SK-N-SH treated with all-trans-retinoic acid at 6 μM for 48 hours (cell line): ENCODE data around the gene HS3ST5.

ENCODE experiments used
- ATAC-seq: fragments of 200-7000 bp; cut with Tn5 transposase; 3 replicates; pipeline ENCODE4 v1.9.1; 2020; ENCODE audit warnings: mild to moderate bottlenecking, moderate library complexity
- BACH2 ChIP-seq: fragments of 250-450 bp; sonication (Bioruptor Pico); IDR thresholded peaks from 2 replicates; pipeline ENCODE4 v1.9.0; 2021; ENCODE audit warnings: mild to moderate bottlenecking, borderline replicate concordance
- ESRRG ChIP-seq: fragments of 250-450 bp; sonication (Bioruptor Pico); IDR thresholded peaks from 2 replicates; pipeline ENCODE4 v1.6.1; 2021; ENCODE audit warnings: mild to moderate bottlenecking
- PPARA ChIP-seq: fragments of 250-450 bp; sonication (Bioruptor Pico); IDR thresholded peaks from 2 replicates; pipeline ENCODE4 v1.5.0; 2020; ENCODE audit warnings: mild to moderate bottlenecking, borderline replicate concordance
- ZFP30 ChIP-seq: fragments of 450-650 bp; formaldehyde crosslinking; IDR thresholded peaks from 2 replicates; pipeline ENCODE4 v1.5.0; 2022; ENCODE audit warnings: mild to moderate bottlenecking, moderate library complexity
- TF ChIP-seq, protein P1 (sequence below): fragments of 250-450 bp; sonication (Bioruptor Pico); IDR thresholded peaks from 2 replicates; pipeline ENCODE4 v1.8.0; 2020; ENCODE audit warnings: mild to moderate bottlenecking, moderate library complexity, borderline replicate concordance
- TF ChIP-seq, protein P2 (sequence below): fragments of 250-450 bp; sonication (Bioruptor Pico); IDR thresholded peaks from 2 replicates; pipeline ENCODE4 v1.5.1; 2021; ENCODE audit warnings: mild to moderate bottlenecking, moderate library complexity

The HS3ST5 gene

DNA sequence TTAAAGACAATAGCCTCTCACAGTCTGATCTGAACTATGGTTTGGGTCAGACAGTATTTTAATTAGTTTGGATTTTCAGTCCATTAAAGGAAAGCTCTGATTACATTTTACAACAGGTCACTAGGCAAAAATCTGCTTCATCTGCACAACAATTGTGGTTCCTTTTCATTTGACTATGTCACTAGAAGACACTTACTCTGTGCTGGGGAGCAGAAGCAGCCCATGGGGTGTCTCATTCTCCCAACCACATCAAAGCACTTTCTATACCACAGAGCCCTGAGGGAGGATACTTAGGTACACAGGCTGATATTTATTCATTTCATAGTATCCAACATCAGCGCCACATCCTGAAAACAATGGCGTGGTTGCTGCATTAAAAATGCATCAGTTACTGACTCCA, 335.3 kb downstream of the HS3ST5 start:
- TF ChIP-seq, protein P1, sequence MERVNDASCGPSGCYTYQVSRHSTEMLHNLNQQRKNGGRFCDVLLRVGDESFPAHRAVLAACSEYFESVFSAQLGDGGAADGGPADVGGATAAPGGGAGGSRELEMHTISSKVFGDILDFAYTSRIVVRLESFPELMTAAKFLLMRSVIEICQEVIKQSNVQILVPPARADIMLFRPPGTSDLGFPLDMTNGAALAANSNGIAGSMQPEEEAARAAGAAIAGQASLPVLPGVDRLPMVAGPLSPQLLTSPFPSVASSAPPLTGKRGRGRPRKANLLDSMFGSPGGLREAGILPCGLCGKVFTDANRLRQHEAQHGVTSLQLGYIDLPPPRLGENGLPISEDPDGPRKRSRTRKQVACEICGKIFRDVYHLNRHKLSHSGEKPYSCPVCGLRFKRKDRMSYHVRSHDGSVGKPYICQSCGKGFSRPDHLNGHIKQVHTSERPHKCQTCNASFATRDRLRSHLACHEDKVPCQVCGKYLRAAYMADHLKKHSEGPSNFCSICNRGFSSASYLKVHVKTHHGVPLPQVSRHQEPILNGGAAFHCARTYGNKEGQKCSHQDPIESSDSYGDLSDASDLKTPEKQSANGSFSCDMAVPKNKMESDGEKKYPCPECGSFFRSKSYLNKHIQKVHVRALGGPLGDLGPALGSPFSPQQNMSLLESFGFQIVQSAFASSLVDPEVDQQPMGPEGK (CRISPR knock-in tag), result no peak
- TF ChIP-seq ZFP30 (CRISPR knock-in tag), result no peak
- TF ChIP-seq PPARA (CRISPR knock-in tag), result no peak
- TF ChIP-seq ESRRG, result no peak
- no peak for TF ChIP-seq BACH2 (CRISPR knock-in tag)
- TF ChIP-seq, protein P2, sequence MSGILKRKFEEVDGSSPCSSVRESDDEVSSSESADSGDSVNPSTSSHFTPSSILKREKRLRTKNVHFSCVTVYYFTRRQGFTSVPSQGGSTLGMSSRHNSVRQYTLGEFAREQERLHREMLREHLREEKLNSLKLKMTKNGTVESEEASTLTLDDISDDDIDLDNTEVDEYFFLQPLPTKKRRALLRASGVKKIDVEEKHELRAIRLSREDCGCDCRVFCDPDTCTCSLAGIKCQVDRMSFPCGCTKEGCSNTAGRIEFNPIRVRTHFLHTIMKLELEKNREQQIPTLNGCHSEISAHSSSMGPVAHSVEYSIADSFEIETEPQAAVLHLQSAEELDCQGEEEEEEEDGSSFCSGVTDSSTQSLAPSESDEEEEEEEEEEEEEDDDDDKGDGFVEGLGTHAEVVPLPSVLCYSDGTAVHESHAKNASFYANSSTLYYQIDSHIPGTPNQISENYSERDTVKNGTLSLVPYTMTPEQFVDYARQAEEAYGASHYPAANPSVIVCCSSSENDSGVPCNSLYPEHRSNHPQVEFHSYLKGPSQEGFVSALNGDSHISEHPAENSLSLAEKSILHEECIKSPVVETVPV (CRISPR knock-in tag), result no peak
- no peak for ATAC-seq
